Lower leg skin (tissue), 4 donors: ENCODE data around the gene GJC1. TPM values are rescaled to one million over a fixed set of nuclear protein-coding genes. Genes with fewer than 3 reads are reported as not detected.

Experiments used
- DNase-seq, 2 donors: peaks; one replicate each; pipeline ENCODE4 v3.0.0-alpha.2; 2019; ENCODE audit warnings: low spot score in 2 of 2
- H3K4me3 ChIP-seq: fragments of 200-600 bp; sonication (generic); 2 replicates; pipeline ENCODE4 v1.5.1; 2017; ENCODE audit warnings: mild to moderate bottlenecking, low read depth; ENCODE audit not compliant: poor library complexity, severe bottlenecking
- CTCF ChIP-seq, 3 donors: fragments of 450-650 bp; IDR thresholded peaks; one replicate each; pipeline ENCODE4 v1.5.1; 2016; ENCODE audit warnings: antibody characterized with exemption in 3 of 3, mild to moderate bottlenecking in 3 of 3, moderate library complexity in 2 of 3
- POLR2A ChIP-seq, 2 donors: fragments of 450-650 bp; IDR thresholded peaks; one replicate each; pipeline ENCODE4 v1.6.1; 2016 to 2017; ENCODE audit warnings: antibody characterized with exemption in 2 of 2, mild to moderate bottlenecking in 1 of 2, moderate library complexity in 1 of 2
- WGBS, 2 donors: methylation state at CpG; one replicate each; pipeline ENCODE4 v1.1.5; 2018; 5-methylcytosine and 5-hydroxymethylcytosine counted together
- intact Hi-C: fragments of 100-400 bp; cut with DNase I; formaldehyde crosslinking; loops from one replicate; pipeline ENCODE4 v1.15.0; 2023; ENCODE audit warnings: low total_unique reads
- total RNA-seq, 4 donors: library from RNA; depleted of rRNA; stranded (reverse); fragments of >200 nt; gene quantifications; one replicate each; pipeline ENCODE4 v1.1.0, GENCODE V29; 2016

The GJC1 gene
- total RNA-seq, 4 donors from 2014 or later, result 0.25 to 4.6 (median 1.6) TPM

DNA sequence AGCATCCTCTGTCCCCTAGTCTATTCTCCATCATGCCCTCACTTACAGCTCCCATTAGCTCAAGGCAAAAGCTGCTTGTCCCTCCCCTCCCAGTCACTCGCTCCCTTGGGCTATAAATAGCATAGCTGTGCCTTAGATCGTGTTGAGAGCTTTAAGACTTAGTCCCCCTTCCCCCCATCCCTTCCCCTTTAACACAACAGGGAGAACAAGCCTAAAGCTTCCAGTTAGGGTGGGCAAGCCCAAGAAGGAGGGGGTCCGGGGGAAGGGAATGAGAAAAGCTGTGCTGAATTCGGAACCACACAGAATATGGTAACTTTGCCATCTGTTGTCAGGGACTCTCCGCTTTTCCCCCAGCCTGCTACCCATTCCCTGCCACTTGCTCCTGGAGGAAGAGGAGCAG, 12.7 kb upstream of the GJC1 start:
- 39 to 44% methylated on average over 5 of the region's 5 CpGs for WGBS, 2 donors
- no peak overlapping the region for H3K4me3 ChIP-seq
- TF ChIP-seq CTCF (IDR thresholded peaks at IDR 0.05), result no peak
- no peak for TF ChIP-seq POLR2A (IDR thresholded peaks at IDR 0.05)
- intact Hi-C loops, result no loop called here
- no peak for DNase-seq

- no peak for DNase-seq
- TF ChIP-seq CTCF (IDR thresholded peaks at IDR 0.05), result no peak
- no peak for TF ChIP-seq POLR2A (IDR thresholded peaks at IDR 0.05)
- no peak overlapping the region for H3K4me3 ChIP-seq
- intact Hi-C loops, result no loop called here
- WGBS, 2 donors, result 81 to 83% methylated on average over 3 of the region's 3 CpGs
Measured at GRCh38 chr17:44840936-44841335, 10.8 kb upstream of the GJC1 start.

DNA sequence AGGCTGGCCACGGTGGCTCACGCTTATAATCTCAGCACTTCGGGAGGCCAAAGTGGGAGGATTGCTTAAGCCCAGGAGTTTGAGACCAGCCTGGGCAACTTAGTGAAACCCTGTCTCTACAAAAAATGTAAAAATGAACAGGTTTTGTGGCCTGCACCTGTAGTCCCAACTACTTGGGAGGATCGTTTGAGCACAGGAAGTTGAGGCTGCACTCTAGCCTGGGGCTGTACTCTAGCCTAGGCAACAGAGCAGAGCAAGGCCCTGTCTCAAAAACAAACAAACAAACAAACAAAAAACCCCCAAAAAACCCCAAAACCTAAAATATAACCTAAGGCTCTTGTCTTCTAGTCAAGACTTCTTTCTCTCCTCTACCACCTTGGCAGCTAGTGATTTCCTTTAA, 10.2 kb upstream of the GJC1 start:
- intact Hi-C loops, result no loop called here
- WGBS, 2 donors, result 78 to 83% methylated on average over 4 of the region's 4 CpGs
- DNase-seq, result no peak

GRCh38 chr17:44837196-44837595, 7.1 kb upstream of the GJC1 start:
- intact Hi-C loops, result no loop called here
- H3K4me3 ChIP-seq, result no peak overlapping the region
- TF ChIP-seq CTCF (IDR thresholded peaks at IDR 0.05) (no peak), POLR2A (IDR thresholded peaks at IDR 0.05) (no peak)
- WGBS, 2 donors, result 61 to 62% methylated on average over 2 of the region's 2 CpGs
- no peak for DNase-seq

More for the DNA sequence above, 10.2 kb upstream of the GJC1 start:
- no peak overlapping the region for H3K4me3 ChIP-seq
- TF ChIP-seq CTCF (IDR thresholded peaks at IDR 0.05) (no peak), POLR2A (IDR thresholded peaks at IDR 0.05) (no peak)

GRCh38 chr17:44832805-44833204, 2.7 kb upstream of the GJC1 start:
- TF ChIP-seq POLR2A (IDR thresholded peaks at IDR 0.05) (no peak), CTCF (IDR thresholded peaks at IDR 0.05) (no peak)
- no peak for DNase-seq
- intact Hi-C loops, result no loop called here
- WGBS, 2 donors, result 74 to 84% methylated on average over 5 of the region's 5 CpGs
- H3K4me3 ChIP-seq, result no peak overlapping the region

DNA sequence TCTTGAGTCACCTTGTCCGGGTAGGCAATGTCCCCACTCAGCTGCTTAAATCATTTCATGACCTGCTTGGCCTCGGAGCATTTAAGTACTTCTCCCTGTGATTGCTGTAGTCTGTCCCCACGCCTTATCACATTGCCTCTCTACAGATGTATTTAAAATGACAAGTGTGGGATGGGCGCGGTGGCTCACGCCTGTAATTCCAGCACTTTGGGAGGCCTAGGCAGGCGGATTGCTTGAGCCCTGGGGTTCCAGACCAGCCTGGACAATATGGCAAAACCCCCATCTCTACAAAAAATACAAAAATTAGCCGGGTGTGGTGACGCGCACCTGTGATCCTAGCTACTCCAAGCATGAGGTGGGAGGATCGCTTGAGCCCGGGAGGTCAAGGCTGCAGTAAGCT, 1.3 kb upstream of the GJC1 start:
- intact Hi-C loops, result no loop called here
- TF ChIP-seq POLR2A (IDR thresholded peaks at IDR 0.05), result no peak
- TF ChIP-seq CTCF (IDR thresholded peaks at IDR 0.05), result no peak
- WGBS, 2 donors, result 91 to 92% methylated on average over 12 of the region's 12 CpGs

More for the DNA sequence above, 1.3 kb upstream of the GJC1 start:
- DNase-seq, result no peak
- H3K4me3 ChIP-seq, result no peak overlapping the region
